Hepatocyte (in vitro differentiated cells): ENCODE measurements around the gene KYAT1.

Experiments
- EZH2 ChIP-seq: fragments of 200-600 bp; sonication (generic); IDR thresholded peaks from 2 replicates; pipeline ENCODE4 v1.6.1; 2016; ENCODE audit warnings: antibody characterized with exemption, mild to moderate bottlenecking, borderline replicate concordance
- EZH2phosphoT487 ChIP-seq: fragments of 200-600 bp; sonication (generic); IDR thresholded peaks from one replicate; pipeline ENCODE4 v1.6.1; 2018; ENCODE audit warnings: antibody characterized with exemption, mild to moderate bottlenecking, low read depth, moderate library complexity; ENCODE audit not compliant: unreplicated experiment, severe bottlenecking
- TF ChIP-seq, protein P1 (sequence below): fragments of 200-600 bp; sonication (generic); IDR thresholded peaks from 2 replicates; pipeline ENCODE4 v1.5.1; 2016; ENCODE audit warnings: antibody characterized with exemption, mild to moderate bottlenecking; ENCODE audit not compliant: poor library complexity

DNA sequence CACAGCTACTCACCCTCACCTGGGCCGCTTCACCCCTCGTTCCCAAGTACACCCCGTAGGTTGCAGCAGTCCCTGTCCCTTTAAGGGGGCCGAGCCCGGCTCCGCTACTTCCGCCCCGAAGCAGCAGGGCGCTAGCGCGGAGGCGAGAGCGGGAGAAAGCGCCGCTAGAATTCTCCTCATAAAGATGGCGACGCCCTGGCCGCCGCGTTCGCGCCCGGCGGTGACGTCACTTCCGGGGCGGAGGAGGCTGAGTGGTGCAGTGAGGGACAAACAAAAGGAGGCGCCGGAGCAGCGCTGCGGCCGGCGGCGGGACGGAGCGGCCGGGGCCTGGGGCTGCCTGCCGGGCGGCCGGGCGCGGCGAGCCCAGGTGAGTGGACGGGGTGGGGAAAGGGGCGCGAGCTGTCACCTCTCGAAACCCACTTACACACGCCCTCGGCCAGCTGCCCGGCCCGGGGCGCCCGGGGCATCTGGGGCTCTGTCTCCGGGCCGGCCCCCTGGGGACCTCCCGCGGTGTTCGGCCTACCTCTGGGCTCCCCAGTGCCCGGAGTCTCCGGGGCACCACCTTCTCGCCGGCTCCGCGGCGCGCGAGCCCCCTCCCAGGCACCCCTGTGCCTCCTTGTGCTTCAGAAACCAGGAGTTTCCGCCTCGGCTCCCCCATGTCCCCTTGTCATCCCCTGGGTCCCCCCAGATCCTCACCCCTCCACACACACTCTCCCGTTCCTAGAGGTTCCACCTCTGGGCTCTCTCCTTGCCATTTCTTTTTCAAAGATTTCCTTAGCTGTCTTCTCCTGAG is at the start of gene KYAT1, which contains the start of gene LRRC8A:
- TF ChIP-seq EZH2 (no peak), EZH2phosphoT487 (no peak)
- TF ChIP-seq, protein P1, sequence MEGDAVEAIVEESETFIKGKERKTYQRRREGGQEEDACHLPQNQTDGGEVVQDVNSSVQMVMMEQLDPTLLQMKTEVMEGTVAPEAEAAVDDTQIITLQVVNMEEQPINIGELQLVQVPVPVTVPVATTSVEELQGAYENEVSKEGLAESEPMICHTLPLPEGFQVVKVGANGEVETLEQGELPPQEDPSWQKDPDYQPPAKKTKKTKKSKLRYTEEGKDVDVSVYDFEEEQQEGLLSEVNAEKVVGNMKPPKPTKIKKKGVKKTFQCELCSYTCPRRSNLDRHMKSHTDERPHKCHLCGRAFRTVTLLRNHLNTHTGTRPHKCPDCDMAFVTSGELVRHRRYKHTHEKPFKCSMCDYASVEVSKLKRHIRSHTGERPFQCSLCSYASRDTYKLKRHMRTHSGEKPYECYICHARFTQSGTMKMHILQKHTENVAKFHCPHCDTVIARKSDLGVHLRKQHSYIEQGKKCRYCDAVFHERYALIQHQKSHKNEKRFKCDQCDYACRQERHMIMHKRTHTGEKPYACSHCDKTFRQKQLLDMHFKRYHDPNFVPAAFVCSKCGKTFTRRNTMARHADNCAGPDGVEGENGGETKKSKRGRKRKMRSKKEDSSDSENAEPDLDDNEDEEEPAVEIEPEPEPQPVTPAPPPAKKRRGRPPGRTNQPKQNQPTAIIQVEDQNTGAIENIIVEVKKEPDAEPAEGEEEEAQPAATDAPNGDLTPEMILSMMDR: no peak
